B cell (primary cell): ENCODE results near the gene TUBA1B. TPM values are rescaled to one million over a fixed set of nuclear protein-coding genes. Genes with fewer than 3 reads are reported as not detected.

ENCODE experiments used
- ATAC-seq: fragments of 200-7000 bp; cut with Tn5 transposase; one replicate; pipeline ENCODE4 v1.10.0; 2021; ENCODE audit warnings: low read depth, mild to moderate bottlenecking, moderate number of reproducible peaks, moderate library complexity
- CTCF ChIA-PET: fragments of 350-600 bp; sonication (Branson Sonifier 250); formaldehyde crosslinking; loops from one replicate; lab custom pipeline; 2021; ENCODE audit warnings: antibody characterized with exemption, inconsistent platforms; lab: Charles Lee
- POLR2A ChIA-PET: fragments of 350-600 bp; sonication (Branson Sonifier 250); formaldehyde crosslinking; loops from one replicate; lab custom pipeline; 2021; ENCODE audit warnings: antibody characterized with exemption; lab: Charles Lee
- DNase-seq: peaks from one replicate; pipeline ENCODE4 v3.0.0; 2013
- H2AFZ ChIP-seq: 2 replicates; pipeline ENCODE4 v1.6.1; 2012; ENCODE audit warnings: mild to moderate bottlenecking, low read depth, low read length; ENCODE audit not compliant: insufficient read depth, poor library complexity, severe bottlenecking
- H3K27ac ChIP-seq, 2 donors: 1 replicate in 1 of 2; 2 replicates in 1 of 2; pipeline ENCODE4 v1.5.1; 2012 to 2013; ENCODE audit warnings: low read length in 2 of 2, mild to moderate bottlenecking in 2 of 2, moderate library complexity in 1 of 2
- H3K27me3 ChIP-seq, 4 experiments: fragments of 200-600 bp in 1 of 4; sonication (generic) in 1 of 4; replicated peaks in 1 of 4; 1 replicate in 2 of 4; 2 replicates in 2 of 4; pipeline versions ENCODE4 v1.6.1 to v1.7.0; 2013 to 2016; ENCODE audit warnings: low read length in 3 of 4, mild to moderate bottlenecking in 2 of 4, mixed read lengths in 1 of 4, moderate library complexity in 1 of 4; ENCODE audit not compliant: insufficient read depth in 4 of 4, control insufficient read depth in 3 of 4; ENCODE audit errors: control extremely low read depth in 1 of 4
- H3K36me3 ChIP-seq, 2 experiments: replicated peaks in 1 of 2; 1 replicate in 1 of 2; 2 replicates in 1 of 2; pipeline versions ENCODE4 v1.6.1 to v1.7.1; 2013; ENCODE audit warnings: low read length in 1 of 2; ENCODE audit not compliant: insufficient read depth in 2 of 2, control insufficient read depth in 1 of 2; ENCODE audit errors: control extremely low read depth in 1 of 2, extremely low read depth in 1 of 2
- H3K4me1 ChIP-seq, 2 donors: fragments of 200-600 bp in 1 of 2; sonication (generic) in 1 of 2; 1 replicate in 1 of 2; 2 replicates in 1 of 2; pipeline versions ENCODE4 v1.5.1 to v1.6.1; 2013 to 2017; ENCODE audit warnings: low read length in 2 of 2; ENCODE audit not compliant: control insufficient read depth in 2 of 2, insufficient read depth in 2 of 2
- H3K4me2 ChIP-seq: replicated peaks from 2 replicates; pipeline ENCODE3; 2012; ENCODE audit warnings: mild to moderate bottlenecking, low read depth, low read length; ENCODE audit not compliant: poor library complexity, severe bottlenecking
- H3K4me3 ChIP-seq, 5 experiments: fragments of 200-600 bp in 1 of 5; sonication (generic) in 1 of 5; 1 replicate in 3 of 5; 2 replicates in 2 of 5; pipeline versions ENCODE4 v1.5.1 to v1.7.0; 2011 to 2016; ENCODE audit warnings: low read length in 4 of 5, mild to moderate bottlenecking in 4 of 5, low read depth in 2 of 5, control low read depth in 1 of 5, moderate library complexity in 1 of 5; ENCODE audit not compliant: insufficient read depth in 1 of 5; ENCODE audit errors: control extremely low read depth in 1 of 5, extremely low read depth in 1 of 5
- H3K79me2 ChIP-seq: fragments of 200-600 bp; sonication (generic); one replicate; pipeline ENCODE4 v1.6.0; 2016; ENCODE audit warnings: low read length; ENCODE audit not compliant: control insufficient read depth, insufficient read depth
- H3K9ac ChIP-seq: fragments of 200-600 bp; sonication (generic); 2 replicates; pipeline ENCODE4 v1.6.1; 2017; ENCODE audit warnings: mild to moderate bottlenecking, low read length, moderate library complexity
- H3K9me3 ChIP-seq, 3 donors: one replicate each; pipeline versions ENCODE4 v1.6.1 to v1.7.1; 2013; ENCODE audit warnings: low read length in 2 of 3; ENCODE audit not compliant: control insufficient read depth in 2 of 3, insufficient read depth in 1 of 3; ENCODE audit errors: control extremely low read depth in 1 of 3
- H4K20me1 ChIP-seq: 2 replicates; pipeline ENCODE4 v1.6.0; 2012; ENCODE audit warnings: mild to moderate bottlenecking, low read length; ENCODE audit not compliant: insufficient read depth, control insufficient read depth, poor library complexity, severe bottlenecking
- H3K27ac Mint-ChIP-seq: one replicate; pipeline ENCODE4 v1.8.0; 2021; ENCODE audit warnings: mixed read lengths
- H3K27me3 Mint-ChIP-seq: one replicate; pipeline ENCODE4 v1.8.0; 2021; ENCODE audit warnings: mixed read lengths
- H3K4me1 Mint-ChIP-seq: one replicate; pipeline ENCODE4 v1.8.0; 2021; ENCODE audit warnings: mixed read lengths
- H3K4me3 Mint-ChIP-seq: one replicate; pipeline ENCODE4 v1.8.0; 2021; ENCODE audit warnings: mixed read lengths
- H3K9me3 Mint-ChIP-seq: one replicate; pipeline ENCODE4 v1.8.0; 2022; ENCODE audit warnings: mixed read lengths; ENCODE audit not compliant: insufficient read depth
- CTCF ChIP-seq: fragments of 200-600 bp; IDR thresholded peaks from one replicate; pipeline ENCODE4 v1.8.0; 2022; ENCODE audit warnings: antibody characterized with exemption, mild to moderate bottlenecking
- EZH2 ChIP-seq: IDR thresholded peaks from 2 replicates; pipeline ENCODE4 v1.6.1; 2012; ENCODE audit warnings: borderline replicate concordance, low read depth, mild to moderate bottlenecking, moderate library complexity, low read length; ENCODE audit not compliant: insufficient read depth, poor library complexity, severe bottlenecking
- WGBS: methylation state at CpG from one replicate; pipeline ENCODE4 v1.1.5; 2013; ENCODE audit warnings: missing lambda C conversion rate; ENCODE audit not compliant: insufficient coverage; 5-methylcytosine and 5-hydroxymethylcytosine counted together
- intact Hi-C: fragments of 100-400 bp; cut with micrococcal nuclease; formaldehyde crosslinking; loops from one replicate; pipeline ENCODE4 v1.10.0; 2022
- polyA plus RNA-seq: library from polyadenylated mRNA; depleted of rRNA; stranded (reverse); fragments of >200 nt; gene quantifications from 2 replicates; pipeline ENCODE4 v1.2.3, GENCODE V29; 2012
- total RNA-seq, 2 donors: library from RNA; stranded (reverse); fragments of 120-200 nt in 1 of 2; gene quantifications; 1 replicate in 1 of 2; 2 replicates in 1 of 2; pipeline versions ENCODE4 v1.2.3 to v1.2.4, GENCODE V29; 2013 to 2022

TUBA1B gene
- total and polyA plus RNA-seq, 2 donors (not counting 1 experiment from before 2014, with no cell fraction given) = 327 to 615 TPM

GRCh38 chr12:49126852-49127763 is 4.1 kb downstream of the TUBA1B start:
- Histone ChIP-seq H4K20me1 (peaks cover 32% of the 10 kb centered on the region), H3K36me3 (peaks cover 11 to 33% of the 10 kb centered on the region in 2 experiments), H3K27ac (no peak overlapping the region), H3K9ac (no peak overlapping the region), H3K4me2 (no peak overlapping the region), H3K79me2 (peaks cover 25% of the 10 kb centered on the region), H3K27me3 (no peaks in the 10 kb centered on the region), H3K4me1 (peaks cover 18 to 24% of the 10 kb centered on the region in 2 donors), H3K4me3 (no peak overlapping the region), H2AFZ (no peak overlapping the region), H3K9me3 (no peaks in the 10 kb centered on the region)
- no peaks in the 10 kb centered on the region for H3K27me3 Mint-ChIP-seq
- CTCF ChIA-PET = interaction anchor here (0.9 to 1.0 kb wide), 2 partner anchors 10 to 11 kb away, joined by 3 read pairs; no protein-coding TSS in a partner anchor
- no peak for DNase-seq
- ATAC-seq = no peak
- POLR2A ChIA-PET = no interaction called here
- peak overlapping the region; percentile 16 for H3K4me3 Mint-ChIP-seq
- H3K9me3 Mint-ChIP-seq = no peaks in the 10 kb centered on the region
- TF ChIP-seq EZH2 = no peak
- no peak for TF ChIP-seq CTCF
- WGBS = 100% methylated on average over 1 of the region's 4 CpGs
- intact Hi-C loops = no loop called here
- peaks cover 36% of the 10 kb centered on the region for H3K4me1 Mint-ChIP-seq
- peak overlapping the region; percentile 50 for H3K27ac Mint-ChIP-seq
